Endothelial cell of umbilical vein (primary cell): ENCODE measurements around the gene ASB6. TPM values are rescaled to one million over a fixed set of nuclear protein-coding genes. Genes with fewer than 3 reads are reported as not detected.

ENCODE experiments used
- BruUV-seq: library from RNA; stranded (reverse); fragments of 400-500 nt; replicated peaks from 2 replicates; lab custom pipeline; 2021; lab: Mats Ljungman, UMichigan
- CTCF ChIA-PET: fragments of 300-600, 350-600 bp; sonication (Branson Sonifier 250); formaldehyde crosslinking; loops from one replicate; lab custom pipeline; 2021; ENCODE audit warnings: antibody characterized with exemption, inconsistent platforms; lab: Charles Lee
- POLR2A ChIA-PET: fragments of 300-600, 350-600 bp; sonication (Branson Sonifier 250); formaldehyde crosslinking; loops from one replicate; lab custom pipeline; 2021; ENCODE audit warnings: antibody characterized with exemption, inconsistent platforms; lab: Charles Lee
- DNase-seq: peaks from one replicate; pipeline ENCODE4 v3.0.0-alpha.2; 2011; ENCODE audit warnings: low read depth, low spot score
- FAIRE-seq: peaks from 2 replicates; lab custom pipeline; 2011; peaks lifted over from hg19 to GRCh38; lab: Jason Lieb, UNC
- H2AFZ ChIP-seq: 2 replicates; pipeline ENCODE4 v1.6.0; 2012; ENCODE audit warnings: low read depth, low read length, control low read depth, inconsistent platforms
- H3K27ac ChIP-seq: 2 replicates; pipeline ENCODE4 v1.5.1; 2011; ENCODE audit warnings: low read depth, mild to moderate bottlenecking, control low read depth, low read length, moderate library complexity; ENCODE audit not compliant: insufficient read depth
- H3K27me3 ChIP-seq, 2 experiments: 2 replicates each; pipeline versions ENCODE4 v1.6.0 to v1.6.1; 2011; ENCODE audit warnings: low read length in 2 of 2, mixed read lengths in 1 of 2; ENCODE audit not compliant: control insufficient read depth in 2 of 2, insufficient read depth in 2 of 2
- H3K36me3 ChIP-seq, 2 experiments: 2 replicates in 1 of 2; 3 replicates in 1 of 2; pipeline ENCODE4 v1.5.1; 2011; ENCODE audit warnings: low read length in 2 of 2, mild to moderate bottlenecking in 1 of 2, moderate library complexity in 1 of 2; ENCODE audit not compliant: control insufficient read depth in 2 of 2, insufficient read depth in 2 of 2; ENCODE audit errors: extremely low read depth in 1 of 2
- H3K4me1 ChIP-seq: 3 replicates; pipeline ENCODE4 v1.5.1; 2011; ENCODE audit warnings: mild to moderate bottlenecking, low read length; ENCODE audit not compliant: control insufficient read depth, insufficient read depth; ENCODE audit errors: extremely low read depth
- H3K4me2 ChIP-seq: 2 replicates; pipeline ENCODE4 v1.6.1; 2011; ENCODE audit warnings: low read length, control low read depth, mixed read lengths; ENCODE audit not compliant: insufficient read depth
- H3K4me3 ChIP-seq, 3 experiments: fragments of 200-600 bp in 1 of 3; sonication (generic), shearing (Covaris generic) in 1 of 3; replicated peaks in 1 of 3; 2 replicates each; pipeline ENCODE4 v1.5.1; 2011 to 2016; ENCODE audit warnings: control low read depth in 3 of 3, low read length in 3 of 3, mild to moderate bottlenecking in 2 of 3, inconsistent platforms in 1 of 3, low read depth in 1 of 3, moderate library complexity in 1 of 3; ENCODE audit not compliant: insufficient read depth in 1 of 3
- H3K79me2 ChIP-seq: 2 replicates; pipeline ENCODE4 v1.6.0; 2012; ENCODE audit warnings: low read length, inconsistent platforms; ENCODE audit not compliant: control insufficient read depth, insufficient read depth
- H3K9ac ChIP-seq: replicated peaks from 2 replicates; pipeline ENCODE3; 2011; ENCODE audit warnings: low read length, control low read depth; ENCODE audit not compliant: insufficient read depth; ENCODE audit errors: extremely low read depth
- H3K9me1 ChIP-seq: replicated peaks from 3 replicates; pipeline ENCODE4 v1.6.0; 2011; ENCODE audit warnings: mild to moderate bottlenecking, low read length; ENCODE audit not compliant: control insufficient read depth, insufficient read depth; ENCODE audit errors: extremely low read depth
- H3K9me3 ChIP-seq: replicated peaks from 2 replicates; pipeline ENCODE4 v1.5.1; 2012; ENCODE audit warnings: low read length, inconsistent platforms; ENCODE audit not compliant: control insufficient read depth, insufficient read depth
- H4K20me1 ChIP-seq: replicated peaks from 2 replicates; pipeline ENCODE3; 2011; ENCODE audit warnings: mild to moderate bottlenecking, low read length; ENCODE audit not compliant: control insufficient read depth, insufficient read depth; ENCODE audit errors: extremely low read depth
- CTCF ChIP-seq, 2 donors: IDR thresholded peaks; 1 replicate in 1 of 2; 2 replicates in 1 of 2; pipeline ENCODE4 v1.5.1; 2011; ENCODE audit warnings: low read length in 2 of 2, mild to moderate bottlenecking in 2 of 2, moderate library complexity in 2 of 2, control low read depth in 1 of 2, inconsistent platforms in 1 of 2, low read depth in 1 of 2; ENCODE audit not compliant: insufficient read depth in 1 of 2; ENCODE audit errors: extremely low read depth in 1 of 2
- EZH2 ChIP-seq: IDR thresholded peaks from 2 replicates; pipeline ENCODE4 v1.6.1; 2012; ENCODE audit warnings: borderline replicate concordance, low read depth, mild to moderate bottlenecking, moderate library complexity, low read length, inconsistent platforms; ENCODE audit not compliant: severe bottlenecking
- FOS ChIP-seq: IDR thresholded peaks from 2 replicates; pipeline ENCODE4 v1.6.1; 2011; ENCODE audit warnings: mild to moderate bottlenecking, low read length, moderate library complexity, borderline replicate concordance; ENCODE audit not compliant: insufficient read depth
- GATA2 ChIP-seq: IDR thresholded peaks from 2 replicates; pipeline ENCODE4 v1.7.0; 2011; ENCODE audit warnings: low read depth, mild to moderate bottlenecking, moderate library complexity, mixed read lengths, low read length; ENCODE audit not compliant: insufficient read length, insufficient read depth
- JUN ChIP-seq: IDR thresholded peaks from 2 replicates; pipeline ENCODE4 v1.6.1; 2011; ENCODE audit warnings: borderline replicate concordance, low read depth; ENCODE audit not compliant: insufficient read length, insufficient read depth
- MAX ChIP-seq: IDR thresholded peaks from 2 replicates; pipeline ENCODE4 v1.6.1; 2011; ENCODE audit not compliant: insufficient read depth, insufficient read length
- MYC ChIP-seq: IDR thresholded peaks from one replicate; pipeline ENCODE4 v1.6.1; 2011; ENCODE audit warnings: mild to moderate bottlenecking, low read depth, low read length
- POLR2A ChIP-seq: IDR thresholded peaks from 2 replicates; pipeline ENCODE4 v1.6.1; 2012; ENCODE audit warnings: low read depth, mild to moderate bottlenecking, control low read depth, low read length
- POLR2AphosphoS5 ChIP-seq: IDR thresholded peaks from 2 replicates; pipeline ENCODE4 v1.6.1; 2012; ENCODE audit warnings: low read depth, mild to moderate bottlenecking, control low read depth, low read length, moderate library complexity; ENCODE audit not compliant: insufficient read depth
- dilution Hi-C: fragments of 300-500 bp; cut with MboI; formaldehyde crosslinking; loops from one replicate; pipeline ENCODE4 v1.15.0; 2019; ENCODE audit warnings: low sequenced_read_pairs; ENCODE audit not compliant: extremely low pct_ligation_motif_present
- intact Hi-C: fragments of 100-400 bp; cut with micrococcal nuclease; formaldehyde crosslinking; loops from one replicate; pipeline ENCODE4 v1.10.0; 2022
- polyA plus RNA-seq, 4 experiments: library from polyadenylated mRNA; depleted of rRNA in 3 of 4; stranded (reverse) in 3 of 4; unstranded in 1 of 4; fragments of >200 nt; gene quantifications; 2 replicates each; pipeline versions ENCODE4 v1.2.1 to v1.2.3, GENCODE V29; 2011 to 2012; ENCODE audit warnings: missing spikeins in 1 of 4
- total RNA-seq: library from RNA; stranded (reverse); gene quantifications from 2 replicates; pipeline ENCODE4 v1.2.3, GENCODE V29; 2021

ASB6 gene
- total and polyA plus RNA-seq, 2 donors (not counting 3 experiments of a cell fraction or from before 2014, with no cell fraction given), result 20.3 to 23.8 TPM

- FAIRE-seq (no peak), DNase-seq (no peak)
- H3K4me3 ChIP-seq, result no peak overlapping the region
- no TSS peak for BruUV-seq
- no peaks in the 10 kb centered on the region for H3K4me1 ChIP-seq
- dilution Hi-C loops (no loop called here), intact Hi-C loops (no loop called here)
- H3K27me3 ChIP-seq, result peaks cover 0 to 3% of the 10 kb centered on the region in 2 experiments
- no peaks in the 10 kb centered on the region for H3K9me3 ChIP-seq
- TF ChIP-seq FOS, result no peak
- no peak for TF ChIP-seq EZH2
- no peak for TF ChIP-seq POLR2A
- no peak for TF ChIP-seq GATA2
- no peak for TF ChIP-seq JUN
- no peak for TF ChIP-seq MYC
- TF ChIP-seq CTCF (IDR thresholded peaks at IDR 0.05; ENCODE audit: extremely low read depth in 1 of 2, insufficient read depth in 1 of 2, low read depth in 1 of 2, low read length in 2 of 2), result no peak
- TF ChIP-seq MAX, result no peak
- TF ChIP-seq POLR2AphosphoS5, result no peak
- ChIA-PET POLR2A (no interaction called here), CTCF (interaction anchor here (0.7 kb wide), 1 partner anchor 19 kb away, joined by 3 read pairs; no protein-coding TSS in a partner anchor)
- H3K36me3 ChIP-seq, result no peaks in the 10 kb centered on the region
- H3K4me2 ChIP-seq, result no peak overlapping the region
- no peak overlapping the region for H3K9ac ChIP-seq
- H3K27ac ChIP-seq, result no peak overlapping the region
- H3K9me1 ChIP-seq, result no peaks in the 10 kb centered on the region
- no peak overlapping the region for H2AFZ ChIP-seq
- no peaks in the 10 kb centered on the region for H3K79me2 ChIP-seq
- H4K20me1 ChIP-seq, result no peaks in the 10 kb centered on the region
Measured at GRCh38 chr9:129585352-129585751, 56.6 kb downstream of the ASB6 start.

Other genes with a start within 250 kb of the ASB6 start
- gene C9orf50, start 21.1 kb downstream of the ASB6 start, total RNA-seq, result not detected in 2 replicates
- gene C9orf50, start 21.1 kb downstream of the ASB6 start, polyA plus RNA-seq, result 0.05 TPM in 1 of 2 replicates, not detected in the other
- 47.6 and 53.2 TPM in 2 replicates for gene NTMT1, start 16.0 kb downstream of the ASB6 start, total RNA-seq
- gene NTMT1, start 16.0 kb downstream of the ASB6 start, polyA plus RNA-seq, result 51.1 and 58.3 TPM in 2 replicates
- 0.32 and 0.77 TPM in 2 replicates for gene PRRX2, start 23.5 kb upstream of the ASB6 start, total RNA-seq
- 0.19 and 0.30 TPM in 2 replicates for gene PRRX2, start 23.5 kb upstream of the ASB6 start, polyA plus RNA-seq
- not detected in 2 replicates for gene PTGES, start 110.9 kb upstream of the ASB6 start, total RNA-seq
- not detected in 2 replicates for gene PTGES, start 110.9 kb upstream of the ASB6 start, polyA plus RNA-seq
- gene TOR1B, start 161.0 kb upstream of the ASB6 start, total RNA-seq, result 23.1 and 29.5 TPM in 2 replicates
- 25.2 and 27.0 TPM in 2 replicates for gene TOR1B, start 161.0 kb upstream of the ASB6 start, polyA plus RNA-seq
- 56.6 and 57.8 TPM in 2 replicates for gene TOR1A, start 182.0 kb upstream of the ASB6 start, total RNA-seq
- 89.8 and 93.5 TPM in 2 replicates for gene TOR1A, start 182.0 kb upstream of the ASB6 start, polyA plus RNA-seq
- gene C9orf78, start 193.1 kb upstream of the ASB6 start, total RNA-seq, result 34.6 and 34.7 TPM in 2 replicates
- 11.4 and 17.9 TPM in 2 replicates for gene C9orf78, start 193.1 kb upstream of the ASB6 start, polyA plus RNA-seq
- gene USP20, start 193.3 kb upstream of the ASB6 start, total RNA-seq, result 13.4 and 17.4 TPM in 2 replicates
- gene USP20, start 193.3 kb upstream of the ASB6 start, polyA plus RNA-seq, result 25.9 and 30.1 TPM in 2 replicates